Breast epithelium (tissue), 3 donors: ENCODE results near the gene DPP8.

Experiments used
- CTCF ChIP-seq, 3 donors: fragments of 450-650 bp; IDR thresholded peaks; one replicate each; pipeline ENCODE4 v1.5.1; 2016 to 2017; ENCODE audit warnings: antibody characterized with exemption in 3 of 3, mild to moderate bottlenecking in 3 of 3, moderate library complexity in 3 of 3
- POLR2A ChIP-seq: fragments of 450-650 bp; IDR thresholded peaks from one replicate; pipeline ENCODE4 v1.6.1; 2016; ENCODE audit warnings: antibody characterized with exemption, mild to moderate bottlenecking, moderate library complexity
- POLR2AphosphoS5 ChIP-seq, 3 donors: sonication (generic); formaldehyde crosslinking; IDR thresholded peaks; one replicate each; pipeline ENCODE4 v1.6.1; 2017; ENCODE audit warnings: antibody characterized with exemption in 3 of 3

GRCh38 chr15:65509321-65509720 is 8.2 kb downstream of the DPP8 start:
- TF ChIP-seq CTCF (IDR thresholded peaks at IDR 0.05) (no peak), POLR2A (no peak), POLR2AphosphoS5 (IDR thresholded peaks at IDR 0.05) (no peak)
